Endothelial cell (in vitro differentiated cells): ENCODE measurements around the gene VAX1. TPM values are rescaled to one million over a fixed set of nuclear protein-coding genes. Genes with fewer than 3 reads are reported as not detected.

Source experiments
- DNase-seq: peaks from one replicate; pipeline ENCODE4 v3.0.0; 2021; ENCODE audit warnings: low spot score
- H3K27ac Mint-ChIP-seq: one replicate; pipeline ENCODE4 v1.8.0; 2021; ENCODE audit warnings: mixed read lengths, inconsistent platforms; ENCODE audit not compliant: unreplicated experiment
- H3K27me3 Mint-ChIP-seq: one replicate; pipeline ENCODE4 v1.8.0; 2021; ENCODE audit warnings: mild to moderate bottlenecking, moderate library complexity, mixed read lengths, inconsistent platforms; ENCODE audit not compliant: unreplicated experiment
- H3K36me3 Mint-ChIP-seq: one replicate; pipeline ENCODE4 v1.8.0; 2021; ENCODE audit warnings: mild to moderate bottlenecking, low read depth, mixed read lengths, inconsistent platforms; ENCODE audit not compliant: unreplicated experiment
- H3K4me1 Mint-ChIP-seq: one replicate; pipeline ENCODE4 v1.8.0; 2021; ENCODE audit warnings: mild to moderate bottlenecking, mixed read lengths, inconsistent platforms; ENCODE audit not compliant: unreplicated experiment
- H3K4me3 Mint-ChIP-seq: one replicate; pipeline ENCODE4 v1.8.0; 2021; ENCODE audit warnings: mild to moderate bottlenecking, mixed read lengths, inconsistent platforms; ENCODE audit not compliant: unreplicated experiment
- H3K9me3 Mint-ChIP-seq: one replicate; pipeline ENCODE4 v1.8.0; 2021; ENCODE audit warnings: mixed read lengths, inconsistent platforms; ENCODE audit not compliant: unreplicated experiment
- total RNA-seq: library from RNA; stranded (reverse); fragmentation: NEBNext Ultra II Directional; extraction: Animal tissue kit (Norgen Biotek cat#: 25700); gene quantifications from one replicate; pipeline ENCODE4 v1.2.1, GENCODE V29; 2021; ENCODE audit not compliant: unreplicated experiment
- TF ChIP-seq, protein P1 (sequence below): fragments of 200-600 bp; sonication (generic); IDR thresholded peaks from one replicate; pipeline ENCODE4 v1.5.0; 2021; ENCODE audit warnings: antibody characterized with exemption; ENCODE audit not compliant: unreplicated experiment

The VAX1 gene
- total RNA-seq, 1 donor from 2014 or later: 26.3 TPM

DNA sequence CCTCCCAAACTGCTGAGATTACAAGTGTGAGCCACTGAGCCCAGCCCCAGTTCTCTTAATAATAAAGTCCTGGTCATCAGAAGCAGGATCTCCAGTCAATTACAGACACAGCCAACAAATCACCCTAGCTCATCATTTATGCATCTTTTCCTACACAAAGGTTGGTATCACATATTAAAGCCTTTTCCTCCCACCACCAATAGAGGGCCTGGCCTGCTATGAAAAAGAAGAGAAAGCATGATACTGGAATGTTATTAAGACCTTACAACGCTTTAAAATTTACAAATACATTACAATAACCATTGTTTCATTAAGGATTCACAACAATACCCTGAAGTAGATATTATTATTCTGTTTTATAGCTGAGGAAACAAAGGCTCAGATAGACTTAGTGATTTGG is 25.9 kb downstream of the VAX1 start:
- Mint-ChIP-seq H3K27me3 (no peaks in the 10 kb centered on the region), H3K9me3 (no peaks in the 10 kb centered on the region), H3K27ac (no peak overlapping the region), H3K4me3 (no peak overlapping the region), H3K36me3 (no peaks in the 10 kb centered on the region), H3K4me1 (peaks cover 6% of the 10 kb centered on the region)
- TF ChIP-seq, protein P1, sequence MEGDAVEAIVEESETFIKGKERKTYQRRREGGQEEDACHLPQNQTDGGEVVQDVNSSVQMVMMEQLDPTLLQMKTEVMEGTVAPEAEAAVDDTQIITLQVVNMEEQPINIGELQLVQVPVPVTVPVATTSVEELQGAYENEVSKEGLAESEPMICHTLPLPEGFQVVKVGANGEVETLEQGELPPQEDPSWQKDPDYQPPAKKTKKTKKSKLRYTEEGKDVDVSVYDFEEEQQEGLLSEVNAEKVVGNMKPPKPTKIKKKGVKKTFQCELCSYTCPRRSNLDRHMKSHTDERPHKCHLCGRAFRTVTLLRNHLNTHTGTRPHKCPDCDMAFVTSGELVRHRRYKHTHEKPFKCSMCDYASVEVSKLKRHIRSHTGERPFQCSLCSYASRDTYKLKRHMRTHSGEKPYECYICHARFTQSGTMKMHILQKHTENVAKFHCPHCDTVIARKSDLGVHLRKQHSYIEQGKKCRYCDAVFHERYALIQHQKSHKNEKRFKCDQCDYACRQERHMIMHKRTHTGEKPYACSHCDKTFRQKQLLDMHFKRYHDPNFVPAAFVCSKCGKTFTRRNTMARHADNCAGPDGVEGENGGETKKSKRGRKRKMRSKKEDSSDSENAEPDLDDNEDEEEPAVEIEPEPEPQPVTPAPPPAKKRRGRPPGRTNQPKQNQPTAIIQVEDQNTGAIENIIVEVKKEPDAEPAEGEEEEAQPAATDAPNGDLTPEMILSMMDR: peak; percentile 37
- no peak for DNase-seq

DNA sequence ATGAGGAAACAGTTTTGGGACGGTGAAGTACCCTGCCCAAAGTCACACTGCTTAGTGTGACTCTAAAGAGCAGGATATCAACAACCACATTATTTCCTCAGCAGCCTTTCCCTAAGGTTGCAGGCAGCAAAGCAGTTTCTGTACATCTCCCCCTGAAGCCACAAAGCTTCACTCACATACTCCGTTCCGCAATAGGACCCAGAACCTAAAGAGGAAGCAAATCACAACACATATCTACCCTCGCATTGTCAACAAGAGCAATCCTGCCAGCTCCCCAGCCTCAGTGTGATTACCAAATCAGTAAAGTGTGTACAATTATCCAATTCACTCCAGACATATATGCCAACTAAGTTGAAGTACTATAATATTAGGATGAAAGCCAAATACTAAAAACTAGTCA is 30.8 kb downstream of the VAX1 start:
- TF ChIP-seq, protein P1: no peak
- H3K36me3 Mint-ChIP-seq: no peaks in the 10 kb centered on the region
- no peak overlapping the region for H3K4me3 Mint-ChIP-seq
- no peaks in the 10 kb centered on the region for H3K9me3 Mint-ChIP-seq
- no peak overlapping the region for H3K27ac Mint-ChIP-seq
- peaks cover 8% of the 10 kb centered on the region for H3K4me1 Mint-ChIP-seq
- peaks cover 2% of the 10 kb centered on the region for H3K27me3 Mint-ChIP-seq
- DNase-seq: no peak

DNA sequence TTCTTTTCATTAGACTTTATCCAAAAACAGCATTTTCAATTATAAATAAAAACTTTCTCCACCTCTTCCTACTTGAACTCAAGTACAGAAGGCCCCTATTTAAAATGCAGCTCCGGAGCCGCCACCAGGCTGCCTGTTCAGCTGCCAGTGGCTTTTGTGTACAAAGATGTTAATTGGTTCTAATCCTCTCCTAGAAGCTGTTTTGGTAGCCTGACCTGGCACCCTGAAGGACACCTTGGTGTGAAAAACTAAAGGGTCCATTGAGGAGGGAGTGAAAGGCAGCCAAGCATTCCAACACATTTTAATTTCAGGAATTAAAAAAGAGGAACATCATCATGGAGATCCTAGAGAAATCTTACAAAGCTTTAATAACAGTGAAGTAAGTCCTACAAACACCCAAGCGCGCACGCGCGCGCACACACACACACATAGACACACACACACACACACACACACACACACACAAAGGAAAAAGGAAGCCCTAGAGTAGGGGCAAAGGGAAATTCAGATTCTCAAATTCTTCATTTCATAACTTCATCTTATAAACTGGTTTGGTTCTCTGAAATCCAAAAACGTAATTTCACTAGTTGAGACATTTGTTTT is 41.4 kb downstream of the VAX1 start:
- TF ChIP-seq, protein P1: no peak
- H3K9me3 Mint-ChIP-seq: no peaks in the 10 kb centered on the region
- H3K4me3 Mint-ChIP-seq: no peak overlapping the region
- H3K27me3 Mint-ChIP-seq: no peaks in the 10 kb centered on the region
- no peak overlapping the region for H3K27ac Mint-ChIP-seq
- peaks cover 29% of the 10 kb centered on the region for H3K4me1 Mint-ChIP-seq
- no peaks in the 10 kb centered on the region for H3K36me3 Mint-ChIP-seq
- DNase-seq: no peak

DNA sequence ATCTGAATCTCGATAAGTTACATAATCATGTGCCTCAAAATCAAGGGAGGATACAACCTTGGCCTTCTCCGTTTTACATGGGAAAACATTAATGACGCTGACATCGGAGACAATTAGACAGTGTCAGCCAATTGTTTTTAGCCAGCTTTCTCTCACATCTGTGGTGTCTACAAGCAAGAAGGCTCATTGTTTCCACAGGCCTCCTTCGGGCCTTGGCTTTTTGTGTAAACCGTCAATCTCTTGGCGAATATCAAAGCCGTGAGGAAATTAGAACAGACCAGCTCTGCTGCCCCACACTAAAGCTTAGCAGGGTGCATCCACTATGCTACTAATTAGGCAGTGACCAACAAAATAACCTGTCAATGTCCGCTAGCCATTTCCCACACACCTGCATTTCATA is 43.2 kb downstream of the VAX1 start:
- no peaks in the 10 kb centered on the region for H3K27me3 Mint-ChIP-seq
- no peaks in the 10 kb centered on the region for H3K36me3 Mint-ChIP-seq
- no peaks in the 10 kb centered on the region for H3K9me3 Mint-ChIP-seq
- TF ChIP-seq, protein P1: no peak
- H3K4me1 Mint-ChIP-seq: peaks cover 31% of the 10 kb centered on the region
- DNase-seq: no peak
- H3K27ac Mint-ChIP-seq: peak overlapping the region; percentile 43
- no peak overlapping the region for H3K4me3 Mint-ChIP-seq

DNA sequence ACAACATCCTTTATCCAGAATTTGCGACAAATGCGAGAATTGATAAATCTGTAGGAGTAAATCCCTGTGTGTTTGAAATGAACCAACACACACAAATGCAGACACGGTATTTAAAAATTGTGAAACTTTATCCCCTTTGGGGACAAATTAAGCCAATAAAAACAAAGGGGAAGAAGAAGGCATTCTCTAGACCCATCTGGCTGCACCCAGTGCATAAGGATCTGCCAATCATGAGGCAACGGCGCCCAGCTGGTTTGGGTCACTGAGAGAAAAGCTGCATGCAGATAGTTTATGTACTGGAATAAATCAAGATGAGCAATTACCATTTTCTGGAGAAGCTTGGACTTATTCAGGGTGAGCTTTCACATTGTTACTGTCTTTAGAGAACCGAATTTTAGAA is 45.7 kb downstream of the VAX1 start:
- H3K4me1 Mint-ChIP-seq: peaks cover 32% of the 10 kb centered on the region
- H3K27me3 Mint-ChIP-seq: no peaks in the 10 kb centered on the region
- H3K9me3 Mint-ChIP-seq: no peaks in the 10 kb centered on the region
- TF ChIP-seq, protein P1: no peak
- DNase-seq: no peak
- H3K27ac Mint-ChIP-seq: no peak overlapping the region
- no peak overlapping the region for H3K4me3 Mint-ChIP-seq
- H3K36me3 Mint-ChIP-seq: no peaks in the 10 kb centered on the region
